GM19468 (cell line): ENCODE data around the gene HCN2.
"Not testable (repeated sequence)": the region's sequence is repeated elsewhere in the genome, so short reads cannot be mapped to it uniquely, and the experiment has no call there.

Experiments
- ATAC-seq: cut with Tn5 transposase; IDR thresholded peaks from one replicate; pipeline ENCODE4 v1.9.1; 2021; ENCODE audit warnings: mild to moderate bottlenecking, moderate library complexity, moderate number of reproducible peaks; ENCODE audit not compliant: unreplicated experiment; ENCODE audit errors: extremely low read depth

HCN2 gene

GRCh38 chr19:602391-603301 lies 13.0 kb downstream of the HCN2 start:
- ATAC-seq, result no peak

- not testable (repeated sequence) for ATAC-seq
Observed at GRCh38 chr19:603302-603639, 13.6 kb downstream of the HCN2 start.

GRCh38 chr19:603779-604178 lies 14.1 kb downstream of the HCN2 start:
- ATAC-seq, result not testable (repeated sequence)

- no peak for ATAC-seq
Observed at GRCh38 chr19:604355-604754, 14.7 kb downstream of the HCN2 start.

DNA sequence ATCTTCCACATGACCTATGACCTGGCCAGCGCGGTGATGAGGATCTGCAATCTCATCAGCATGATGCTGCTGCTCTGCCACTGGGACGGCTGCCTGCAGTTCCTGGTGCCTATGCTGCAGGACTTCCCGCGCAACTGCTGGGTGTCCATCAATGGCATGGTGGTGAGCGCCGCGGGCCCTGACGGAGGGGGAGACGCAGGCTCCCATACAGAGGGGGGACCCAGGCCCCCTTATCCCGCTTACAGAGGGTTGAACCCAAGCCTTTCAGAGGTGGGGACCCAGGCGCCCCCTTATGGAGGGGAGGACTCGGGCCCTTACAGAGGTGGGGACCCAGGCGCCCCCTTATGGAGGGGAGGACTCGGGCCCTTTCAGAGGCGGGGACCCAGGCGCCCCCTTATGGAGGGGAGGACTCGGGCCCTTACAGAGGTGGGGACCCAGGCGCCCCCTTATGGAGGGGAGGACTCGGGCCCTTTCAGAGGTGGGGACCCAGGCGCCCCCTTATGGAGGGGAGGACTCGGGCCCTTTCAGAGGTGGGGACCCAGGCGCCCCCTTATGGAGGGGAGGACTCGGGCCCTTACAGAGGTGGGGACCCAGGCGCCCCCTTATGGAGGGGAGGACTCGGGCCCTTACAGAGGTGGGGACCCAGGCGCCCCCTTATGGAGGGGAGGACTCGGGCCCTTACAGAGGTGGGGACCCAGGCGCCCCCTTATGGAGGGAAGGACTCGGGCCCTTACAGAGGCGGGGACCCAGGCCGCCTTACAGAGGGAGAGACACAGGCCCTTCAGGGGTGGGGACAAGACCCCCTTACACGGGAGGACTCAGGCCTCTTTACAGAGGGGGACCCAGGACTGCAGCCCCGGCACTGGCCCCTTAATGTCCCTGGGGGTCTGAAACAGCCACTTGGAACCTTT lies 15.6 kb downstream of the HCN2 start:
- ATAC-seq, result not testable (repeated sequence)

DNA sequence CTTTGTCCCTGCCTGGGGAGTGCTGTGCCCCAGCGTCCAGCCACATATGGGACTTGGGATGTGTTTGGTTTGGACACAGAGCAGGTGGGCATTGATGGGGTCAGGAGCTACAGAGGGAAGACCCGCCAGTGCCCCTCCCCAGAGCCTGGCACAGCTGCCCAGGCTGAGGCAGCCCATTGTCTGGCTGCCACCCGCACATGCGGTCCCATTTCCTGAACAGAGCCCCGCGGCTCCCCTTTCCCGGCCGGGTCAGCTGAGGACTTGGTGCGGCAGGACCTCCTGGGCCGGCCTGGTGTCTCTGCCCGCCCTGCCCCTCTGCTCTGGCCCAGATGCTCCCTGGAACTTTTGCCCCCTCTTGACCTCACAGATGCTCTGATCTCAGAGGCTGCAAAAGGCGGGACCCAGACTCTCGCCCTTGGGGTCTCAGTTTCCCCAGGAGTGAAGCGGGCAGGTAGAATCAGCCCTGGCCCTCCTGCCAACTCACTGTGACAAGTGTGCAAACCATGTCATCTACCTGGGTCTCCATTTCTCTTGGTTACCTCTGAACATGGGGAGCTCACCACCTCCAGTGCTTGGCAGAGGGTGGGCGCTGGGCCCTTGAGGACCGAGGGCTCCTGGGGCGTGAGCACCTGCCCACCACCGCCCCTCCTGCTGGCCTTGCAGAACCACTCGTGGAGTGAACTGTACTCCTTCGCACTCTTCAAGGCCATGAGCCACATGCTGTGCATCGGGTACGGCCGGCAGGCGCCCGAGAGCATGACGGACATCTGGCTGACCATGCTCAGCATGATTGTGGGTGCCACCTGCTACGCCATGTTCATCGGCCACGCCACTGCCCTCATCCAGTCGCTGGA lies 17.8 kb downstream of the HCN2 start:
- ATAC-seq, result no peak

GRCh38 chr19:608155-609003 lies 18.7 kb downstream of the HCN2 start:
- no peak for ATAC-seq

DNA sequence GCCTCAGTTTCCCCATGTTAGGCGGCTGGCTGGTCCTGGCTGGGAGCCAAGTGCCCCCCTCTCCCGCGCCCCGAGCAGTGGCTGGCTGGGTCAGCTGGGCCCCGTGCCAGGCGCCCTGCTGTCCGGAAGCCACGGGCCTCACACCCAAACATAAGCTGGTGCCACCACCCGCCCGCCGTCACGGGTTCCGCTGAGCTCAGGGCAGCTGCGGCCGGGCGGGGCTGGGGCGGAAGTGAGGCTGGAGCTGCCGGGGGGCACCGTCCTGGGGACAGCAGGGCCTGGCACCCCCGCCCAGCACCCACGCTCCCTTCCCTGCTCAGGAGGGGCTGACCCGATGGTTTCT lies 19.3 kb downstream of the HCN2 start:
- ATAC-seq, result no peak

GRCh38 chr19:610071-610800 lies 20.6 kb downstream of the HCN2 start:
- ATAC-seq, result no peak

- no peak for ATAC-seq
Observed at GRCh38 chr19:610801-611480, 21.3 kb downstream of the HCN2 start.

DNA sequence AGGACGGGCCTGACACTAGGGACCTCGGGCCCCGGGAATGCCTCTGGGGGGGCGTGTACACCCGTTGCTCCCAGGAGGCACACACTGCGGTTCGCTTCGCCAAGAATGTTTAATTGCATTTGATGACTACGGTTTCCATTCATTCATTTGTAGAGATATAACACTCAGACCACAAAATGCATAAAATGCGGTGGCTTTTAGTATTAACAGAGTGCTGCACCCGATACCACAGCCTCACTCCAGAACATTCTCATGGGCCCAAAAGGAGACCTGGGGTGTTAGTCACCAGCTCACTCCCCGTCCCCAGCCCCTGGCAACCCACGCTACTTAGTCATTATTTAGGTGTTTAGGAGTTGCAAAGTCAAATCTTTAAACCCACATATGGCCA lies 21.8 kb downstream of the HCN2 start:
- no peak for ATAC-seq

GRCh38 chr19:612941-613340 lies 23.3 kb downstream of the HCN2 start:
- no peak for ATAC-seq

- no peak for ATAC-seq
Observed at GRCh38 chr19:613732-614567, 24.3 kb downstream of the HCN2 start.

- ATAC-seq, result no peak
Observed at GRCh38 chr19:615619-616018, 25.9 kb downstream of the HCN2 start.

- ATAC-seq, result no peak
Observed at GRCh38 chr19:616062-616700, 26.5 kb downstream of the HCN2 start.

GRCh38 chr19:616747-617526 lies 27.3 kb downstream of the HCN2 start:
- no peak for ATAC-seq
